Measurements from ENCODE around the gene HIF3A. TPM values are rescaled to one million over a fixed set of nuclear protein-coding genes. Genes with fewer than 3 reads are reported as not detected.
"Not testable (repeated sequence)": the region's sequence is repeated elsewhere in the genome, so short reads cannot be mapped to it uniquely, and the experiment has no call there.

HIF3A gene
- total RNA-seq, 4 donors from 2014 or later = 49.1 to 88.3 (median 66.0) TPM

GRCh38 chr19:46371371-46371901 is 74.6 kb downstream of the HIF3A start:
- no peaks in the 10 kb centered on the region for H3K27me3 ChIP-seq
- intact Hi-C loops (cut with DNase I) = no loop called here
- H3K27ac ChIP-seq = peak overlapping the region in 1 of 3 donors; percentile 59
- TF ChIP-seq, protein P1, sequence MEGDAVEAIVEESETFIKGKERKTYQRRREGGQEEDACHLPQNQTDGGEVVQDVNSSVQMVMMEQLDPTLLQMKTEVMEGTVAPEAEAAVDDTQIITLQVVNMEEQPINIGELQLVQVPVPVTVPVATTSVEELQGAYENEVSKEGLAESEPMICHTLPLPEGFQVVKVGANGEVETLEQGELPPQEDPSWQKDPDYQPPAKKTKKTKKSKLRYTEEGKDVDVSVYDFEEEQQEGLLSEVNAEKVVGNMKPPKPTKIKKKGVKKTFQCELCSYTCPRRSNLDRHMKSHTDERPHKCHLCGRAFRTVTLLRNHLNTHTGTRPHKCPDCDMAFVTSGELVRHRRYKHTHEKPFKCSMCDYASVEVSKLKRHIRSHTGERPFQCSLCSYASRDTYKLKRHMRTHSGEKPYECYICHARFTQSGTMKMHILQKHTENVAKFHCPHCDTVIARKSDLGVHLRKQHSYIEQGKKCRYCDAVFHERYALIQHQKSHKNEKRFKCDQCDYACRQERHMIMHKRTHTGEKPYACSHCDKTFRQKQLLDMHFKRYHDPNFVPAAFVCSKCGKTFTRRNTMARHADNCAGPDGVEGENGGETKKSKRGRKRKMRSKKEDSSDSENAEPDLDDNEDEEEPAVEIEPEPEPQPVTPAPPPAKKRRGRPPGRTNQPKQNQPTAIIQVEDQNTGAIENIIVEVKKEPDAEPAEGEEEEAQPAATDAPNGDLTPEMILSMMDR (IDR thresholded peaks at IDR 0.05) = no peak
- TF ChIP-seq POLR2A (IDR thresholded peaks at IDR 0.05) = no peak
- no peak for DNase-seq
- peaks cover 23 to 34% of the 10 kb centered on the region in 2 donors for H3K4me1 ChIP-seq
- WGBS, 2 donors = 81 to 90% methylated on average over 8 to 10 of the region's 10 CpGs
- peaks cover 1 to 7% of the 10 kb centered on the region in 2 donors for H3K36me3 ChIP-seq
- no peak overlapping the region for H3K4me3 ChIP-seq (replicated peaks in 1 of 3)
- no peaks in the 10 kb centered on the region for H3K9me3 ChIP-seq

GRCh38 chr19:46372901-46373490 is 76.2 kb downstream of the HIF3A start:
- DNase-seq = peak; percentile 28 to 30
- peaks cover 5 to 14% of the 10 kb centered on the region in 2 donors for H3K36me3 ChIP-seq
- peak overlapping the region; percentile 59 to 74 (median 71) for H3K27ac ChIP-seq

DNA sequence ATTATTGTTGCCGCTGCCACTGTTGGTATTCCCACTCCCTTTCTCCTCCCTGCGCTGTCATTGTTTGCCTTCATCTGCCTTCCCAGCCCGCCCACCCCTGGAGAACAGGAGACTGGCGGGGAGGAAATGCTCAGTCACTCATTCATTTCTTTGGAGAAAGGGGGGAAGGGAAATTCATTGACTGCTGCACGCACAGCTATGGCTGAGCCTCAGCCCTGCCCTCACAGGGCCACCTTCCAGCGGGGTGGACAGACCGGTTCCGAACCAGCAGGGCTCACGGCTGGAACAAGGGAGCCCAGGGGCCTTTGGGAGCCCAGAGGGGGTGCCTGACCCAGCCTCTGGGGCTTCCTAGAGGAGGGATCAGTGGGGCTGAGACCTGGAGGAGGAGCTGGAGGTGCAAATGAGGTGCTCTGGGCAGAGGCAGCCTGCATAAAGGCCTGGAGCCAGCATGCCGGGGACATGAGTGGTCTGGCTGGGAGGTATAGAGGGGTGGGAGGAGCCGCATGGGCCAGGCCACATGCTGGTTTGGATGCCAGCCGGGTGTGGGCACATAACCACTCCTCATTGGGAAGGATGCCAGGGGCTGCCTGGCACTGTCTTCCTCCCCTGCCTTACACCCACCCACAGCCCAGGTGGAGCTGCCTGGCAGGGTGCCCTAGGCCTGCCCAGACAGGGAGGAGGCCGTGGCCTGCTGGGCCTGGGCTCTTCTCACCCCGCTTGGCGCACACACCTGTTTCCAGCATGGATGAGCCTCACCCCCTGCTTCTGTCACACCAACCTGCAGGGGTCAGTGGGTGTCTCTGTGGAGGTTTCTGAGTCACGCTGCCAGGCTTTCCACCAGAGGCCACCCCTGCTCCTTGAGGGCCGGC is 76.9 kb downstream of the HIF3A start:
- WGBS, 2 donors = 17 to 24% methylated on average over 14 to 15 of the region's 17 CpGs

More at GRCh38 chr19:46372901-46373490, 76.2 kb downstream of the HIF3A start:
- Histone ChIP-seq H3K9me3 (no peaks in the 10 kb centered on the region), H3K4me1 (peaks cover 23 to 43% of the 10 kb centered on the region in 2 donors), H3K4me3 (replicated peaks in 1 of 3) (no peak overlapping the region), H3K27me3 (no peaks in the 10 kb centered on the region)
- intact Hi-C loops (cut with DNase I) = no loop called here
- TF ChIP-seq, protein P1 (IDR thresholded peaks at IDR 0.05) = no peak
- no peak for TF ChIP-seq POLR2A (IDR thresholded peaks at IDR 0.05)
- WGBS, 2 donors = 71 to 75% methylated on average over 9 to 11 of the region's 11 CpGs

GRCh38 chr19:46374536-46375475 is 78.0 kb downstream of the HIF3A start:
- Histone ChIP-seq H3K27me3 (no peaks in the 10 kb centered on the region), H3K27ac (peak overlapping the region; percentile 59 to 74 (median 65)), H3K9me3 (no peaks in the 10 kb centered on the region), H3K4me1 (peaks cover 30 to 59% of the 10 kb centered on the region in 2 donors), H3K36me3 (peaks cover 5 to 12% of the 10 kb centered on the region in 2 donors), H3K4me3 (replicated peaks in 1 of 3) (no peak overlapping the region)
- WGBS, 2 donors = 92 to 93% methylated on average over 15 to 17 of the region's 21 CpGs
- TF ChIP-seq POLR2A (IDR thresholded peaks at IDR 0.05) = no peak
- TF ChIP-seq, protein P1 (IDR thresholded peaks at IDR 0.05) = no peak
- DNase-seq = no peak
- intact Hi-C loops (cut with DNase I) = no loop called here

More for the DNA sequence above, 76.9 kb downstream of the HIF3A start:
- H3K27me3 ChIP-seq = no peaks in the 10 kb centered on the region
- intact Hi-C loops (cut with DNase I) = no loop called here
- peak in 1 of 2 donors; percentile 36 for TF ChIP-seq POLR2A (IDR thresholded peaks at IDR 0.05)
- TF ChIP-seq, protein P1 (IDR thresholded peaks at IDR 0.05) = peak in 1 of 6 experiments; percentile 18
- H3K4me3 ChIP-seq (replicated peaks in 1 of 3) = no peak overlapping the region
- DNase-seq = peak; percentile 100
- H3K27ac ChIP-seq = peak overlapping the region; percentile 59 to 74 (median 71)
- H3K4me1 ChIP-seq = peaks cover 27 to 48% of the 10 kb centered on the region in 2 donors
- H3K9me3 ChIP-seq = no peaks in the 10 kb centered on the region
- H3K36me3 ChIP-seq = peaks cover 5 to 12% of the 10 kb centered on the region in 2 donors

DNA sequence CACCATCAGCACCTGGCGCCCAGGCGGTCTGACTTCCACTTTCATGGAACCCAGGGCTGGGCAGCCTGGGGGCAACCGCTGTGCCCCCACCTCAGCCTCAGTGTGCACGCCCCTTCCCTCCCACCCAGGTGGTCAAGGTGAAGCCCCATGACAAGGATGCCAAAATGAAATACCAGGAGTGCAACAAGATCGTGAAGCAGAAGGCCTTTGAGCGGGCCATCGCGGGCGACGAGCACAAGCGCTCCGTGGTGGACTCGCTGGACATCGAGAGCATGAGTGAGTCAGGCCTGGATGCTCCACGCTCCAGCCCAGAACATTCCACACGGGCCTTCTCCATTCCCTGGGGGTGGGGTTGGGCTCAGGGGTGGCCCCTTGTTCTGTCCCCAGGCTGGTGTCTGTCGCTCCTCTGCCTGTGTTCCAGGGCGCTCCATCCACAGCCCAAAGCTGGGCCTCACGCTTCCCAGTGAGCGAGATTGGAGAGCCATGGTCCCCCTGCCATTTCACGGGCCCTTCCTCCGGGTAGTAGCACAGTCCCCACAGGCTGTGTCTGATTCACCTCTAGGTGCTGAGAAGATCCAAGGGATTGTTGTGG is 78.7 kb downstream of the HIF3A start:
- intact Hi-C loops (cut with DNase I); H3K4me3 ChIP-seq (replicated peaks in 1 of 3); DNase-seq; H3K9me3 ChIP-seq; H3K27me3 ChIP-seq: not testable (repeated sequence)
- WGBS, 2 donors = 96 to 97% methylated on average over 15 to 22 of the region's 22 CpGs
- H3K36me3 ChIP-seq = peaks cover 5 to 12% of the 10 kb centered on the region in 2 donors
- H3K4me1 ChIP-seq = peaks cover 38 to 64% of the 10 kb centered on the region in 2 donors
- peak overlapping the region in 1 of 3 donors; percentile 59 for H3K27ac ChIP-seq

All from thyroid gland (tissue), 4 donors.